ENCODE data around the gene CDH23.

Gene CDH23

DNA sequence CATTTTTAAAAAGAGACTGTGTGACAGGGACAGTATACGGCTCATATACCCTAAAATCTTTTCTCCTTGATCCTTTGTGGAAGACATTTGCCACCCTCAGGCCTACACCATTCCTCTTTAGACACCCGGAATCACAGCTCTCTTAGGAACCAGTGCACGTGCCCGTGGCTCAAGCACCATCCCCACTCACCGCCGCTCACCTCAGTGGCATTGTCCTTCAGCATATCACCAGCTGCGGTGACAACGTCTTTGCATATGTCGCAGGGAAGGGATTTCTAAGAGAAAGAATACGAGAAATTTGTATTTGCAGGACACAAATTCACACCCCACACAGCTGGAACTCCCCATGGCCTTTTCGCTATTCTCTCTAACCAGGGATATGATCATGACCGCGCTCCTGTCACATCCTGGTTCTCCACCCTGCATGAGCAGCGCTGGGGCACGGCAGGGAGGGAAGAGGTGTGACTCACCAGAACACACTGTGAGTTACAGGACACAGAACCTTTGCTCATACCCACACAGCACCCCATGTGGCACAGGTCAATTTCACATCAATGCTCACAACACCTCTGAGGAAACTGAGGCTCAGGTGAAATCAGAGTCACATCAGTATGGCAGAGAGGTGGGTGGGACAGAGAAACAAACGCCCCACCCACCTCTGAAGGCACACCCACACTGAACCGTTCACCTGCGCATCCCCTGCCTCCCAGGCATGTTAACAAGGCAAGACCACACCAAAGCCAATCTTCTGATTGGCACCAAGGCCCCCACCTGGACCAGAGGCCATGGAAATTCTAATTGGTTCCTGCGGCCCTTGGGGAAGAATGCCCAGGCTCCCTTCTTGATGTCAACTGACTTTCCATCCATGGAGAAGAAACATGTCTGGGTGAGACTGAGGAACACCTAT lies 435.2 kb downstream of the CDH23 start:
- no peak for DNase-seq

- no peak for DNase-seq
Observed at GRCh38 chr10:71832967-71833366, 436.2 kb downstream of the CDH23 start.

GRCh38 chr10:71833451-71834342 lies 437.0 kb downstream of the CDH23 start:
- no peak for DNase-seq

- no peak for DNase-seq
Observed at GRCh38 chr10:71834343-71834674, 437.6 kb downstream of the CDH23 start.

DNA sequence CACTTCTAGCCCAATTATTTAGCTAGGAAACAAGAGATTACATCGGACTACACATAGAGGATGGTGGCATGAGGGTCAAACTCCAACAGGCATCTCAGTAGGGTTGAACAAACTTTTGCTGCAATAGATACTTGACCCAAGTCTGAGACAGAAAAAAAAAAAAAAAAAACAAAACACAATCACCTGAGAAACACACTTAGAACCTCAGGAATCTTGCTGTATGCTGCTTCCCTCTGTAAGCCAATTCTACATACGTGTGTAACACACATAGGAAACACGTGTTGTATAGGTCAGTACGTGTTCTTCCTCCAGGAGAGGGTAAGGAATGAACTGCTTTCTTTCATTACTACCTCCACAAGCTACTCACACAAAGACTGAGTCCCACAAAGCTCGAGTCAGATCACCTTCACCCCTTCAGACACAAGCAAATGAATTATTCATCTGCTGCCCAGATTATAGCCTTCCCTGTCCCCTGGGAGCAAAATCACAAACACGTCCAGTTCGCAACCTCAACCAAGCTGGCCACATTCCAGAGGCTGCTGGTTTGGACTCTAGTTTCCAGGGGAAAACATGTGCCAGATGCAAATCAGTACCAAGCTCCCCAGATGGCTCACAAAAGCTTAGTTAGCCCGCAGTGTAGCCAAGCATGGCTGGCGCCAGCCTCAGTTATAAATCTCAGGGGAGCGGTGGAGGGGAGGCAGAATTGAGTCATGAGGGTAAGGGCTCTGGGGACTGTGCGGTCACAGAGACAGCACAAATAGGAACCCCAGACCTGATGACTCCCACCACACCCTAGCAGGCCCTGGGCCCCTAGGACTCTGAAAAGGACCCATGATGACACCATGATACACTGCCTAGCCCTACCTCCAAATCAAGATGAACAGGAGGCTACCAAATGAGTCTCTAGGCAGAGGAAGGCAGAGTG lies 439.2 kb downstream of the CDH23 start:
- DNase-seq: no peak

GRCh38 chr10:71836596-71836974 lies 439.9 kb downstream of the CDH23 start:
- DNase-seq: no peak

GRCh38 chr10:71837098-71837827 lies 440.5 kb downstream of the CDH23 start:
- no peak for DNase-seq

DNA sequence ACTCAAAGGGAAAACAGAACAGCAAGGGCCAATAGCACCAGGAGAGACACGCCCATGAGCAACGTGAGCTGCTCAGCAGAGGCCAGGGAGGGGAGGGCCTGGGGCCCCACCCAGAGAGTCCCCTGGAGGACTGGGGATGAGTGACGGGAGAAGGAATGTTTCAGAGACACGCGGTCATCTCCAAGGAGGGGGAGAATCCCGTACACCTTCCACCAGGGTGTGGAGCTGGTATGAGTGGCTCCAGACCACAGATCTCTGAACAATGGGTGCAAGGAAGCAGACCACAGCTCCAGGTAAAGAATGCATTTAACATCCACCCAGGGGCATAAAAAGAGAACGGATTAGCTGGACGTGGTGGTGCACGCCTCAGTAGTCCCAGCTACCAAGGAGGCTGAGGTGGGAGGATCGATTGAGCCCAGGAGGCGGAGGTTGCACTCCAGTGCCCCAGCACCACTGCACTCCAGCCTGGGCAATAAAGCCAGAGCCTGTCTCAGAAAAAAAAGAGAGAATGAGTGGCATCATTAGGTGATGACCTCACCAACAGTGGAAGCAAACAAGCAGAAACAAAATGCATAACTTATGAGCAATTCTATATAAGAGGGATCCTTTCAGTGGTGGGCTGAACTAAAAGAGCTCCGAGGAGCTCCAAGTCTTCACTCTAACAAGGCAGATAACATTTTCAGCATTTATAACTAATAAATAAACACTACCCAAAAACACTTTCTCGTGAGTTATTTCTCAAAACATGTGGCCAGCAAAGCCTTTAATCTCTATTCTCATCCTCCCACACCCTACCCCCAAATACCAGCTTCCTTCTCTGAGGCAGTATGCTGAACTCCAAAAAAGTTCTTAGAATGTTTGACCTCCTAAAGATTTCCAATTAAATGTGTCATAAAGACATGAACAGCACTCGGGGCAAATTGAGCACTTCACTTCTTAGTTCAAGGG lies 441.8 kb downstream of the CDH23 start:
- DNase-seq: no peak

GRCh38 chr10:71840177-71840957 lies 443.6 kb downstream of the CDH23 start:
- peak; percentile 83 for DNase-seq

GRCh38 chr10:71840958-71841335 lies 444.2 kb downstream of the CDH23 start:
- no peak for DNase-seq

DNA sequence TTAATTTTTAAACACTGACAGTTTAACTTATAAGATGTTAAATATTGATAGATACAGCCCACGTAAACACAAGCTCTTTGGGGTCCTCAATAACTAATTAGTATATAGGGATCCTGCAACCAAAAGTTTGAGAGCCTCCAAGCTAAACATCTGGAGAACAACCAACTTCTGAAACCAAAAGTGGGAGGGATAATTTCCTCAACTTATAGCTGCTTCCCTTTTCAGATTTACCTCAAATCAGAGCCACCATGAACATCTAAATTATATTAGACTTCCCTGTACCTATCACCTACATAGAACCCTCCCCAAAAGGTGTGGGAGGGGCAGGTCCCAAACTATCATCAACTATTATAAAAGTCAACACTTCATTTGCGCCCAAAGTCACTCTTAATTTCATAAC lies 445.7 kb downstream of the CDH23 start:
- DNase-seq: no peak

- no peak for DNase-seq
Observed at GRCh38 chr10:71842856-71843686, 446.4 kb downstream of the CDH23 start.

DNA sequence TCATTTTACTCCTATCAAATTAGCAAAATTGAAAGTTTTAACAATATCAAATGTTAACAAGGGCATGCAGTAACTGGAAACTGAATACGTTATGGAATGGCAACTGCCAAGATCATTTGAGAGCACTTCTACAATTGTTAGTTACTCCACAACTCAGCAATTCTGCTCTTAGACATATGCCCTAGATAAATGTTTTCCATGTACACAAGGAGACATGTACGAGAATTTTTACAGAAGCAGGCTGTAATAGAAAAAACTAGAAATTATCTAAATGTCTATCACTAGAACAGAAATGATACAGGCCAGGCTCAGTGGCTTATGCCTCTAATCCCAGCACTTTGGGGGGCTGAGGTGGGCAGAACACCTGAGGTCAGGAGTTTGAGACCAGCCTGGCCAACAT lies 447.4 kb downstream of the CDH23 start:
- no peak for DNase-seq

DNA sequence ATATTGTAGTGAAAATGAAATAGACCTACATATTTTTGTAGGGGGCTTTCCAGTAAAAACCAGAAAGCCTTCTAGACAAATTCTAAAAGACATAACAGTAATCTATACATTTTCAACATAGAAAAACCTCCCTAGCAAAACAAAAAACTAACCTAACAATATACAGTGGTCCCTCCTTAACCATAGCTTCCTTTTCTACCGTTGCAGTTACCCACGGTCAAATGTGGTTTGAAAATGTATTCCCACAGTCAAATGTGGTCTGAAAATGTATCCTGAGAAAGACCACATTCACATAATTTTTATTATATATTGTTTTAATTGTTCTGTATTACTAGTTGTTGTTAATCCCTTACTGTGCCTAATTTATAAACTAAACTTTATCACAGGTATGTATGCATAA lies 448.0 kb downstream of the CDH23 start:
- DNase-seq: no peak

GRCh38 chr10:71845410-71846405 lies 449.0 kb downstream of the CDH23 start:
- DNase-seq: no peak

GRCh38 chr10:71846816-71847215 lies 450.1 kb downstream of the CDH23 start:
- DNase-seq: no peak

DNA sequence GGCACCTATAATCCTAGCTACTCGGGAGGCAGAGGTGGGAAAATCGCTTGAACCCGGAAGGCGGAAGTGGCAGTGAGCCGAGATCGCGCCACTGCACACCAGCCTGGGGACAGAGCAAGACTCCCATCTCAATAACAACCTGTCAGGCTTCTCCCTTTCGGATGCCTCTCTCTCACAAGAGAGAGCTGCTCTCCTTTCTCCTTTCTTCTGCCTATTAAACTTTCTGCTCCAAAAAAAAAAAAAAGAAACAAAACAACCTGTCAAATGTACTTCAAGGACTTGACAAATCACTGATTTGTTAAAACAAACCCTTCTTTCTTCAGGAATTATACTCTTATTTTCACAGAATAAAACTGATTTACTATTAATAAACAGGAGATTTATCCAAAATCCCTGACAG lies 450.7 kb downstream of the CDH23 start:
- no peak for DNase-seq
